ENCODE results near the gene XRCC5.

XRCC5 gene

GRCh38 chr2:216114714-216115531 is 5.8 kb downstream of the XRCC5 start:
- H3K9me2 ChIP-seq (ENCODE audit: low read depth, low read length): no peaks in the 10 kb centered on the region
- no peaks in the 10 kb centered on the region for H3K9me3 ChIP-seq (ENCODE audit: low read length)
- no peaks in the 10 kb centered on the region for H4K20me1 ChIP-seq (ENCODE audit: insufficient read depth, low read length)
- H3K4me2 ChIP-seq (ENCODE audit: low read length): peak overlapping the region; percentile 70
- H3K4me3 ChIP-seq (ENCODE audit: low read depth, low read length, poor library complexity, severe bottlenecking): peak overlapping the region; percentile 59
- H3K27ac ChIP-seq (ENCODE audit: low read depth, low read length, poor library complexity, severe bottlenecking): peak overlapping the region; percentile 46
- no peak overlapping the region for H2AFZ ChIP-seq (ENCODE audit: low read length)
- no peaks in the 10 kb centered on the region for H3K27me3 ChIP-seq (ENCODE audit: insufficient read depth, low read length)
- peaks cover 55% of the 10 kb centered on the region for H3K79me2 ChIP-seq (ENCODE audit: insufficient read depth, low read length)
- H3K36me3 ChIP-seq (ENCODE audit: insufficient read depth, low read length): peaks cover 94% of the 10 kb centered on the region
- H3K9ac ChIP-seq (ENCODE audit: low read length): peak overlapping the region; percentile 62
- TF ChIP-seq EZH2 (IDR thresholded peaks at IDR 0.05; ENCODE audit: borderline replicate concordance, low read length): no peak
- TF ChIP-seq, protein P1, sequence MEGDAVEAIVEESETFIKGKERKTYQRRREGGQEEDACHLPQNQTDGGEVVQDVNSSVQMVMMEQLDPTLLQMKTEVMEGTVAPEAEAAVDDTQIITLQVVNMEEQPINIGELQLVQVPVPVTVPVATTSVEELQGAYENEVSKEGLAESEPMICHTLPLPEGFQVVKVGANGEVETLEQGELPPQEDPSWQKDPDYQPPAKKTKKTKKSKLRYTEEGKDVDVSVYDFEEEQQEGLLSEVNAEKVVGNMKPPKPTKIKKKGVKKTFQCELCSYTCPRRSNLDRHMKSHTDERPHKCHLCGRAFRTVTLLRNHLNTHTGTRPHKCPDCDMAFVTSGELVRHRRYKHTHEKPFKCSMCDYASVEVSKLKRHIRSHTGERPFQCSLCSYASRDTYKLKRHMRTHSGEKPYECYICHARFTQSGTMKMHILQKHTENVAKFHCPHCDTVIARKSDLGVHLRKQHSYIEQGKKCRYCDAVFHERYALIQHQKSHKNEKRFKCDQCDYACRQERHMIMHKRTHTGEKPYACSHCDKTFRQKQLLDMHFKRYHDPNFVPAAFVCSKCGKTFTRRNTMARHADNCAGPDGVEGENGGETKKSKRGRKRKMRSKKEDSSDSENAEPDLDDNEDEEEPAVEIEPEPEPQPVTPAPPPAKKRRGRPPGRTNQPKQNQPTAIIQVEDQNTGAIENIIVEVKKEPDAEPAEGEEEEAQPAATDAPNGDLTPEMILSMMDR (IDR thresholded peaks at IDR 0.05; ENCODE audit: low read length): peak; percentile 85
- peaks cover 46% of the 10 kb centered on the region for H3K4me1 ChIP-seq (ENCODE audit: insufficient read depth, low read length, severe bottlenecking)
- H3F3A ChIP-seq (ENCODE audit: insufficient read depth, low read length): 0 out of 2 replicates have a peak, but pooled peaks cover 7% of the 10 kb centered on the region

DNA sequence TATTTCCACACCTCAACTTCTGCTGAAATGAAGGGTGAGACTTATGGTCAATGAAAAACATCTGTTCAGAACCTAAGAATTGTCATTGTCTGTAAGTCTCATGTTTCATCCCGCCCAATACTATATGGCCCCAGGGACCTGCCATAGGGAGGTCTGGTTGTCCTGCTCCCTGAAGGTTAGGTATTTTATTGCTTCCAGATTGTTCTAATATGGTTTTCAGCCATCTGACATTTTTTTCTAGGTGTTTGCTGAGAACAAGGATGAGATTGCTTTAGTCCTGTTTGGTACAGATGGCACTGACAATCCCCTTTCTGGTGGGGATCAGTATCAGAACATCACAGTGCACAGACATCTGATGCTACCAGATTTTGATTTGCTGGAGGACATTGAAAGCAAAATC is 7.3 kb downstream of the XRCC5 start:
- H3K4me3 ChIP-seq (ENCODE audit: low read depth, low read length, poor library complexity, severe bottlenecking): no peak overlapping the region
- H3K9me2 ChIP-seq (ENCODE audit: low read depth, low read length): no peaks in the 10 kb centered on the region
- H3K9ac ChIP-seq (ENCODE audit: low read length): no peak overlapping the region
- H3K36me3 ChIP-seq (ENCODE audit: insufficient read depth, low read length): peaks cover 97% of the 10 kb centered on the region
- TF ChIP-seq, protein P1 (IDR thresholded peaks at IDR 0.05; ENCODE audit: low read length): no peak
- H3K27me3 ChIP-seq (ENCODE audit: insufficient read depth, low read length): no peaks in the 10 kb centered on the region
- no peaks in the 10 kb centered on the region for H3K9me3 ChIP-seq (ENCODE audit: low read length)
- H3K4me1 ChIP-seq (ENCODE audit: insufficient read depth, low read length, severe bottlenecking): peaks cover 33% of the 10 kb centered on the region
- no peak overlapping the region for H3K4me2 ChIP-seq (ENCODE audit: low read length)
- 0 out of 2 replicates have a peak, but pooled peaks cover 7% of the 10 kb centered on the region for H3F3A ChIP-seq (ENCODE audit: insufficient read depth, low read length)
- no peaks in the 10 kb centered on the region for H4K20me1 ChIP-seq (ENCODE audit: insufficient read depth, low read length)
- no peak overlapping the region for H2AFZ ChIP-seq (ENCODE audit: low read length)
- H3K27ac ChIP-seq (ENCODE audit: low read depth, low read length, poor library complexity, severe bottlenecking): no peak overlapping the region
- peaks cover 40% of the 10 kb centered on the region for H3K79me2 ChIP-seq (ENCODE audit: insufficient read depth, low read length)

- Histone ChIP-seq H3K4me3 (ENCODE audit: low read depth, low read length, poor library complexity, severe bottlenecking) (no peak overlapping the region), H3K79me2 (ENCODE audit: insufficient read depth, low read length) (peaks cover 35% of the 10 kb centered on the region), H4K20me1 (ENCODE audit: insufficient read depth, low read length) (0 out of 2 replicates have a peak, but pooled peaks cover 3% of the 10 kb centered on the region), H3K36me3 (ENCODE audit: insufficient read depth, low read length) (peaks cover 97% of the 10 kb centered on the region), H3K9me2 (ENCODE audit: low read depth, low read length) (no peaks in the 10 kb centered on the region), H3K9me3 (ENCODE audit: low read length) (no peaks in the 10 kb centered on the region), H2AFZ (ENCODE audit: low read length) (no peak overlapping the region), H3K4me1 (ENCODE audit: insufficient read depth, low read length, severe bottlenecking) (peaks cover 20% of the 10 kb centered on the region), H3F3A (ENCODE audit: insufficient read depth, low read length) (0 out of 2 replicates have a peak, but pooled peaks cover 7% of the 10 kb centered on the region), H3K27ac (ENCODE audit: low read depth, low read length, poor library complexity, severe bottlenecking) (no peak overlapping the region), H3K4me2 (ENCODE audit: low read length) (no peak overlapping the region), H3K9ac (ENCODE audit: low read length) (no peak overlapping the region), H3K27me3 (ENCODE audit: insufficient read depth, low read length) (no peaks in the 10 kb centered on the region)
- TF ChIP-seq, protein P1 (IDR thresholded peaks at IDR 0.05; ENCODE audit: low read length): no peak
- TF ChIP-seq EZH2 (IDR thresholded peaks at IDR 0.05; ENCODE audit: borderline replicate concordance, low read length): no peak
Measured at GRCh38 chr2:216117561-216118340, 8.6 kb downstream of the XRCC5 start.

All from OCI-LY1 (cell line).